ENCODE results near the gene PPP2R1B. TPM values are rescaled to one million over a fixed set of nuclear protein-coding genes. Genes with fewer than 3 reads are reported as not detected.

PPP2R1B gene
- 25.4 TPM for polyA plus RNA-seq (2013, experiment 1 of 2)
- 28.8 TPM for polyA plus RNA-seq (2013, experiment 2 of 2)

DNA sequence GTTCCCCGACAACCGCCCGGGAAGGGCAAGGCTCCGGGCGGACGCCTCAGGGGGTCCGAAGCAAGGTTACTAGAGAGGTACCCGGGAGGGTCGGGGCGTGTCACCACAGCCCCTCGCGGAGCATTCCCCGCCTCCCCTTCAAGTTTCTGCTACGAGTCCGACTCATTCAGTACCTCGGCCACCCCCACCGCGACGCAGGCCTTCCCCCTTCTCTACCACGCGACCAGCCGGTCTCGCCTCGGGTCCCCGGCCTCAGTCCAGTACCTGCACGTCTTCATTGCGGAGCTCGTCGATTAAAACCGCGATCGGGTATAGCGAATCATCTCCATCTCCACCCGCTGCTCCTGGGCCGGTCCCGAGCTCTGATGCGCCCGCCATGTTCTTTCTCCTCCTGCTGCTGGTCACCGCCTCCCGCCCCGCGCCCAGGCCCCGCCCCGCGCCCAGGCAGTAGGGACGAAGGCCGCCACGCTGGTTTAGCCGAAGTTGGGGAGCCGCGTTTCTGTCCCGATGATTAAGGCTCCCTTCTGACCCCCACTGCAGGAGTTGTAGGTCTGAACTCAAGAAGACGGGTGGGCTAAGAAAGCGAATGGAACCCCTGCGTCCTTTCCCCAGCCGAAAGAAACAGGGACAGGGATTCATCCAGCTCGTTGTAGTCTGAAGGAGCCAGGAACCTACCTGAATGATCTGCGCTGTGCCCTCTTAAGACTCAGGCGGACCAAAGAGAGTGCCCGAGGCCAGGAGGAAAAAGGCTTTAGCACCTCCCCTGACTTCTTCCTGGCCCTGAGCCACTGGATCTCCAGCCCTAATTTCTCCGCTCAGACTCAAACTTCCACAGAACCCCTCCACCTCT, at the start of gene PPP2R1B:
Gene PPP2R1B, minus strand, starts transcription at position 406 of the 850 bp plus-strand sequence. Its CDS starts 28 bp downstream, at position 378.
- H3K9me3 ChIP-seq (ENCODE audit: control insufficient read depth, low read length): no peaks in the 10 kb centered on the region
- peak within 1 kb of the TSS; percentile 71 for H3K27ac ChIP-seq (ENCODE audit: low read depth, low read length, severe bottlenecking)
- 0 to 1% methylated on average over 31 to 57 of the region's 61 CpGs for WGBS, 2 experiments (ENCODE audit: insufficient coverage in 2 of 2)
- peaks cover 35% of the 10 kb centered on the region for H3K36me3 ChIP-seq (ENCODE audit: control insufficient read depth, insufficient read depth, low read length)
- H3K4me3 ChIP-seq (ENCODE audit: extremely low read depth, insufficient read depth, low read length, poor library complexity, severe bottlenecking): peak within 1 kb of the TSS; percentile 86
- H3K4me1 ChIP-seq (ENCODE audit: control insufficient read depth, insufficient read depth, low read length, poor library complexity, severe bottlenecking): no peaks in the 10 kb centered on the region

DNA sequence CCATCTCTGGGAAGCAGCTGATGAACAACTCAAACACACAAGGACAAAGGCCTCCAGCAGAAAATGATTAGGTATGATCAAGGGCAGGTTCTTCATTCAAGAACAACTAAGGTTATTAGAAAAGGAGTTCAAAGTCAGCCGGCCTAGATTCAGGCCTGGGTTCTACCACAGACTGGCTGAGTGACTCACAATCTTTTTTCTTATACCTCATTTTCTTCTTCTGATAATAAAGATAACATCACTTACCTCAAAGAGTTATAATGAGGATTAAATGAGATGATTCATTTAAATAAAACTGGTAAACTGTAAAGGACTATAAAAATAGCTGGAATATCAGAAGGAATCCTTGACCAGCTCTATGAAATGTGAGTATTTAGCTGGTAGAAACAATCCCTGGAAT, 49.3 kb upstream of the PPP2R1B start:
- Histone ChIP-seq H3K4me1 (ENCODE audit: control insufficient read depth, insufficient read depth, low read length, poor library complexity, severe bottlenecking) (no peaks in the 10 kb centered on the region), H3K36me3 (ENCODE audit: control insufficient read depth, insufficient read depth, low read length) (peaks cover 6% of the 10 kb centered on the region), H3K4me3 (ENCODE audit: extremely low read depth, insufficient read depth, low read length, poor library complexity, severe bottlenecking) (no peak overlapping the region), H3K27ac (ENCODE audit: low read depth, low read length, severe bottlenecking) (no peak overlapping the region), H3K9me3 (ENCODE audit: control insufficient read depth, low read length) (no peaks in the 10 kb centered on the region)
- WGBS, 2 experiments (ENCODE audit: insufficient coverage in 2 of 2): 100% methylated on average over 1 of the region's 1 CpG; no CpG with 5 or more reads in 1 of the 2 experiments

- H3K4me1 ChIP-seq (ENCODE audit: control insufficient read depth, insufficient read depth, low read length, poor library complexity, severe bottlenecking): no peaks in the 10 kb centered on the region
- 94 to 95% methylated on average over 5 to 6 of the region's 8 CpGs for WGBS, 2 experiments (ENCODE audit: insufficient coverage in 2 of 2)
- no peak overlapping the region for H3K4me3 ChIP-seq (ENCODE audit: extremely low read depth, insufficient read depth, low read length, poor library complexity, severe bottlenecking)
- no peak overlapping the region for H3K27ac ChIP-seq (ENCODE audit: low read depth, low read length, severe bottlenecking)
- peaks cover 10% of the 10 kb centered on the region for H3K36me3 ChIP-seq (ENCODE audit: control insufficient read depth, insufficient read depth, low read length)
- no peaks in the 10 kb centered on the region for H3K9me3 ChIP-seq (ENCODE audit: control insufficient read depth, low read length)
These were observed 48.5 kb upstream of the PPP2R1B start for GRCh38 chr11:111814557-111815320.

DNA sequence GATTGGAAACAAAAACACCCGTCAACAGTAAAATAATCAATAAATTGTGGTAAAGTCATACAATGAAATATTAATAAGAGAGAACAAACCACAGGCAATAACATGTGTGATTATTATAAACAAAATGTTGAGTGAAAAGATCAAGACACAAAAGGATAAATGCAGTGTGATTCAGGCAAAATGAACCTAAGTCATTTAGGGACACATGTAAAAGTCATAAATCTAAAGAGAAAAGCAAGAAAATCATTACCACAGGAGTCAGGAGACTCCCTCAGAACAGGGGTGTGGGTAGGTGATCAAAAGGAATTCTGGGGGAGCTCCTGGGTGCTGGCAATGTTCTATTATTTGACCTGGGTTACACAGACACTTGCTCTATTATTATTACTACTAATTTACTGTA, 47.9 kb upstream of the PPP2R1B start:
- Histone ChIP-seq H3K9me3 (ENCODE audit: control insufficient read depth, low read length) (no peaks in the 10 kb centered on the region), H3K36me3 (ENCODE audit: control insufficient read depth, insufficient read depth, low read length) (peaks cover 15% of the 10 kb centered on the region), H3K27ac (ENCODE audit: low read depth, low read length, severe bottlenecking) (no peak overlapping the region), H3K4me3 (ENCODE audit: extremely low read depth, insufficient read depth, low read length, poor library complexity, severe bottlenecking) (no peak overlapping the region), H3K4me1 (ENCODE audit: control insufficient read depth, insufficient read depth, low read length, poor library complexity, severe bottlenecking) (no peaks in the 10 kb centered on the region)
- WGBS, 2 experiments (ENCODE audit: insufficient coverage in 2 of 2): no CpG with 5 or more reads among the region's 1 CpG

DNA sequence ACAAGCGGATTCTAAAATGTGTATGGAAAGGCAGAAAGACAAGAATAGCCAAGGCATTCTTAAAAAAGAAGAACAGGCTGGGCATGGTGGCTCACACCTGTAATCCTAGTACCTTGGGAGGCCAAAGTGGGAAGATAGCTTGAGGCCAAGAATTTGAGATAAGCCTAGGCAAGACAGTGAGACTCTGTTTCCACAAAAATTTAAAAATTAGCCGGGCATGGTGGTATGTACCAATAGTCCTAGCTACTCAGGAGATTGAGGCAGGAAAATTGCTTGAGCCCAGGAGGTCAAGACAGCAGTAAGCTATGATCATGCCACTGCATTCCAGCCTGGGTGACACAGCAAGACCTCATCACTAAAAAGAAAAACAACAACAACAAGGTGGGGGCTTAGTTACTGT, 46.0 kb upstream of the PPP2R1B start:
- Histone ChIP-seq H3K9me3 (ENCODE audit: control insufficient read depth, low read length) (no peaks in the 10 kb centered on the region), H3K4me3 (ENCODE audit: extremely low read depth, insufficient read depth, low read length, poor library complexity, severe bottlenecking) (no peak overlapping the region), H3K36me3 (ENCODE audit: control insufficient read depth, insufficient read depth, low read length) (peaks cover 32% of the 10 kb centered on the region), H3K4me1 (ENCODE audit: control insufficient read depth, insufficient read depth, low read length, poor library complexity, severe bottlenecking) (no peaks in the 10 kb centered on the region), H3K27ac (ENCODE audit: low read depth, low read length, severe bottlenecking) (no peak overlapping the region)
- WGBS, 2 experiments (ENCODE audit: insufficient coverage in 2 of 2): 100% methylated on average over 1 of the region's 2 CpGs

DNA sequence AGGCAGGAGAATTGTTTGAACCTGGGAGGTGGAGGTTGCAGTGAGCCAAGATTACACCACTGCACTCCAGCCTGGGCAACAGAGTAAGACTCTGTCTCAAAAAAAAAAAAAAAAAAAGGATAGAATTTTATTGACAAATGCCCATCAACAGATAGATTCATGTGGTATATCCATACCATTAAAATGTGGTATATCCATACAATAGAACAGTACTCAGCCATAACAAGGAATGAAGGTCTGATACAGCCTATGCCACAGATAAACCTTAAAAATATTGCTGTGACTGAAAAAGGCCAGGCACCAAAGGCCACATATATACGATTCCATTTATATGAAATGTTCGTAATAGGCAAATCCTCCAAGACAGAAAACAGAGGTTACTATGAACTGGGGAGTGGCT, 45.3 kb upstream of the PPP2R1B start:
- 100% methylated on average over 1 of the region's 2 CpGs for WGBS, 2 experiments (ENCODE audit: insufficient coverage in 2 of 2)
- H3K4me1 ChIP-seq (ENCODE audit: control insufficient read depth, insufficient read depth, low read length, poor library complexity, severe bottlenecking): no peaks in the 10 kb centered on the region
- no peak overlapping the region for H3K4me3 ChIP-seq (ENCODE audit: extremely low read depth, insufficient read depth, low read length, poor library complexity, severe bottlenecking)
- no peak overlapping the region for H3K27ac ChIP-seq (ENCODE audit: low read depth, low read length, severe bottlenecking)
- peaks cover 34% of the 10 kb centered on the region for H3K36me3 ChIP-seq (ENCODE audit: control insufficient read depth, insufficient read depth, low read length)
- no peaks in the 10 kb centered on the region for H3K9me3 ChIP-seq (ENCODE audit: control insufficient read depth, low read length)

GRCh38 chr11:111808834-111809233, 42.6 kb upstream of the PPP2R1B start:
- no peaks in the 10 kb centered on the region for H3K9me3 ChIP-seq (ENCODE audit: control insufficient read depth, low read length)
- 95 to 97% methylated on average over 2 of the region's 2 CpGs for WGBS, 2 experiments (ENCODE audit: insufficient coverage in 2 of 2)
- no peaks in the 10 kb centered on the region for H3K4me1 ChIP-seq (ENCODE audit: control insufficient read depth, insufficient read depth, low read length, poor library complexity, severe bottlenecking)
- no peak overlapping the region for H3K27ac ChIP-seq (ENCODE audit: low read depth, low read length, severe bottlenecking)
- H3K4me3 ChIP-seq (ENCODE audit: extremely low read depth, insufficient read depth, low read length, poor library complexity, severe bottlenecking): no peak overlapping the region
- H3K36me3 ChIP-seq (ENCODE audit: control insufficient read depth, insufficient read depth, low read length): peaks cover 50% of the 10 kb centered on the region

- 97 to 100% methylated on average over 2 of the region's 2 CpGs for WGBS, 2 experiments (ENCODE audit: insufficient coverage in 2 of 2)
- Histone ChIP-seq H3K27ac (ENCODE audit: low read depth, low read length, severe bottlenecking) (no peak overlapping the region), H3K36me3 (ENCODE audit: control insufficient read depth, insufficient read depth, low read length) (peaks cover 52% of the 10 kb centered on the region), H3K4me3 (ENCODE audit: extremely low read depth, insufficient read depth, low read length, poor library complexity, severe bottlenecking) (no peak overlapping the region), H3K4me1 (ENCODE audit: control insufficient read depth, insufficient read depth, low read length, poor library complexity, severe bottlenecking) (no peaks in the 10 kb centered on the region), H3K9me3 (ENCODE audit: control insufficient read depth, low read length) (no peaks in the 10 kb centered on the region)
These were observed 41.9 kb upstream of the PPP2R1B start for GRCh38 chr11:111808063-111808588.

DNA sequence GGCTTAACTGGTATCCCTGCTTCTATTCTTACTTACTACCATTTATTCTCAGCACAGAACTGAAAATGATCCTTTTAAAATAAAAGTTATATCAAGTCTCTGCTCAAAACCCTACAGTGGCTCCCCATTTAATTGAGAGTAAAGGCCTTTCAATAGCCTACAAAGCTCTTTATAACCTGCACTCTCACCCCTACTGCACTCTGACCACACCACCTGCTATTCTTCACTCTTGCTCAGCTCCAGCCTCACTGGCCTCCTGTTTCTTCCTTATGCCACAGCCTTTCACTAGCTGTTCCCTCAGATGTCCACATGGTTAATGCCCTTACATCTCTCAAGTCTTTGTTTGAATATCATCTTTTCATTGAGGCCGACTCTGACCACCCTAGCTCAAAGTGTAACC, 40.9 kb upstream of the PPP2R1B start:
- H3K36me3 ChIP-seq (ENCODE audit: control insufficient read depth, insufficient read depth, low read length): peaks cover 55% of the 10 kb centered on the region
- 83 to 100% methylated on average over 1 of the region's 1 CpG for whole genome bisulfite sequencing, 2 experiments (ENCODE audit: insufficient coverage in 2 of 2)

DNA sequence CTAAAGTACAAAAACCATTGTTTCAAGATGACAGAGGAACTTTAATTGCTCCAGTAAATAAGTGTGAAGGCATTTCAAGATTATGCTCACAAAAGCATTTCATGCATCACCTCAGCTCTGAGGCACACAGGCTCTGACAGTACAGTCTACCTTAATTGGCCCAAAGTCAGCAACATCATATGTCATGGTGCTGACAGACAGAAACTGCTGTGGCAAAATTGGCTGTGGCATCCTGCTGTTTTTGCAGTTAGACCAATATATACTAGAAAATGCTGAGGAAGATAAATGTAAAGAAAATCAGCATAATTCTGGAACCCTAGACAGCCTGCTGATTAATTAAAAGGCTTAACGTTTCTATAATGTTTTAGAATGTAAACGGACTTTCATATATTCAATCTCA, 34.9 kb upstream of the PPP2R1B start:
- Histone ChIP-seq H3K27ac (ENCODE audit: low read depth, low read length, severe bottlenecking) (no peak overlapping the region), H3K9me3 (ENCODE audit: control insufficient read depth, low read length) (no peaks in the 10 kb centered on the region), H3K36me3 (ENCODE audit: control insufficient read depth, insufficient read depth, low read length) (peaks cover 25% of the 10 kb centered on the region), H3K4me1 (ENCODE audit: control insufficient read depth, insufficient read depth, low read length, poor library complexity, severe bottlenecking) (no peaks in the 10 kb centered on the region), H3K4me3 (ENCODE audit: extremely low read depth, insufficient read depth, low read length, poor library complexity, severe bottlenecking) (no peak overlapping the region)
- no CpG with 5 or more reads among the region's 2 CpGs for WGBS, 2 experiments (ENCODE audit: insufficient coverage in 2 of 2)

More for the DNA sequence above, 40.9 kb upstream of the PPP2R1B start:
- no peaks in the 10 kb centered on the region for H3K9me3 ChIP-seq (ENCODE audit: control insufficient read depth, low read length)
- H3K4me1 ChIP-seq (ENCODE audit: control insufficient read depth, insufficient read depth, low read length, poor library complexity, severe bottlenecking): no peaks in the 10 kb centered on the region
- H3K4me3 ChIP-seq (ENCODE audit: extremely low read depth, insufficient read depth, low read length, poor library complexity, severe bottlenecking): no peak overlapping the region
- H3K27ac ChIP-seq (ENCODE audit: low read depth, low read length, severe bottlenecking): no peak overlapping the region

Measured in mesodermal cell (in vitro differentiated cells).